ENCODE measurements around the gene SH3TC1. TPM values are rescaled to one million over a fixed set of nuclear protein-coding genes. Genes with fewer than 3 reads are reported as not detected.

Gene SH3TC1
- polyA plus RNA-seq, 1 donor (not counting 4 experiments of a cell fraction or from before 2014, with no cell fraction given): 12.3 TPM

DNA sequence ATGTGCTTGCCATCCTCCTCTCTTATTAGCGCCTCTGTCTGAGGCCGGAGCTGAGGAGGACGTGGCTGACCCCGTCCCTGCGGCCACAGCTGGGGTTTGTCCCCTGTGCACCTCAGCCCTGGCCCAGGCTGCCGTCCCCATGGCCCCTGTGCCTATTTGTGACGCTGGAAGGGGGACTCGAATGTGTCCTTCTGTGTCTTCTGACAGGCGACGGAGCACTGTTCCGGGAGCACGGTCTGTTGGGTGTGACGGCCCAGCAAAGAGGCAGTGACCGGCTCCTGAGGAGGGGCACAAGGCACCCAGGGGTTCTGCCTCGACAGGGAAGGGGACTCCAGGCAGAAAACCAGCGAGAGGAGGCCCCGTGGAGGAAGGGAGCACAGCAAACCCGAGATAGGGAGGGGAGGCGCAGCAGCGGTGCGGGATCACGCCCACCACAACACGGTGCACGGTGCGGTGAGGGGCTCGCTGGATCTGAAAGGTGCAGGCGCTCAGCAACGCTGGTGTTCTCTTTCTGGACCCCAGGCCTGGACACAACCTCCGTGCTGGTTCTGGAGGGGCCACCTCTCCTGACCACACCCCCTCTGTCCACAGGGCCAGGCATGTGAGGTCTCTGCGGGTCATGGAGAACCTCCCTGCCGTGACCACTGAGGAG lies 5.6 kb downstream of the SH3TC1 start:
- H3K27ac ChIP-seq (ENCODE audit: control insufficient read depth, insufficient read depth, low read length): no peak overlapping the region
- H3K79me2 ChIP-seq (ENCODE audit: control insufficient read depth, insufficient read depth, low read length): peaks cover 59% of the 10 kb centered on the region
- H3K27me3 ChIP-seq (ENCODE audit: control insufficient read depth, extremely low read depth, insufficient read depth, low read length): no peaks in the 10 kb centered on the region
- TF ChIP-seq, protein P1, sequence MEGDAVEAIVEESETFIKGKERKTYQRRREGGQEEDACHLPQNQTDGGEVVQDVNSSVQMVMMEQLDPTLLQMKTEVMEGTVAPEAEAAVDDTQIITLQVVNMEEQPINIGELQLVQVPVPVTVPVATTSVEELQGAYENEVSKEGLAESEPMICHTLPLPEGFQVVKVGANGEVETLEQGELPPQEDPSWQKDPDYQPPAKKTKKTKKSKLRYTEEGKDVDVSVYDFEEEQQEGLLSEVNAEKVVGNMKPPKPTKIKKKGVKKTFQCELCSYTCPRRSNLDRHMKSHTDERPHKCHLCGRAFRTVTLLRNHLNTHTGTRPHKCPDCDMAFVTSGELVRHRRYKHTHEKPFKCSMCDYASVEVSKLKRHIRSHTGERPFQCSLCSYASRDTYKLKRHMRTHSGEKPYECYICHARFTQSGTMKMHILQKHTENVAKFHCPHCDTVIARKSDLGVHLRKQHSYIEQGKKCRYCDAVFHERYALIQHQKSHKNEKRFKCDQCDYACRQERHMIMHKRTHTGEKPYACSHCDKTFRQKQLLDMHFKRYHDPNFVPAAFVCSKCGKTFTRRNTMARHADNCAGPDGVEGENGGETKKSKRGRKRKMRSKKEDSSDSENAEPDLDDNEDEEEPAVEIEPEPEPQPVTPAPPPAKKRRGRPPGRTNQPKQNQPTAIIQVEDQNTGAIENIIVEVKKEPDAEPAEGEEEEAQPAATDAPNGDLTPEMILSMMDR (optimal IDR thresholded peaks at IDR 0.05 in 1 of 3, IDR thresholded peaks at IDR 0.05 in 1 of 3, conservative IDR thresholded peaks at IDR 0.05 in 1 of 3; ENCODE audit: extremely low read depth in 1 of 3, insufficient read depth in 2 of 3, low read length in 3 of 3): no peak
- TF ChIP-seq EZH2 (IDR thresholded peaks at IDR 0.05; ENCODE audit: low read length): no peak
- H4K20me1 ChIP-seq (ENCODE audit: control insufficient read depth, extremely low read depth, insufficient read depth, low read length): no peaks in the 10 kb centered on the region
- no peak for FAIRE-seq
- H3K4me2 ChIP-seq (ENCODE audit: control insufficient read depth, extremely low read depth, insufficient read depth, low read depth, low read length): no peak overlapping the region
- H3K9me1 ChIP-seq (ENCODE audit: control insufficient read depth, extremely low read depth, insufficient read depth, low read length): no peaks in the 10 kb centered on the region
- peaks cover 19 to 26% of the 10 kb centered on the region in 2 experiments for H3K36me3 ChIP-seq (ENCODE audit: control insufficient read depth in 2 of 2, extremely low read depth in 1 of 2, insufficient read depth in 2 of 2, low read length in 2 of 2)
- H3K4me1 ChIP-seq (ENCODE audit: control insufficient read depth, extremely low read depth, insufficient read depth, low read length): peaks cover 39% of the 10 kb centered on the region
- no peak for DNase-seq (ENCODE audit: low read depth, low spot score)
- dilution Hi-C loops (cut with MboI; ENCODE audit: extremely low pct_ligation_motif_present, low sequenced_read_pairs): no loop called here
- H3K9ac ChIP-seq (ENCODE audit: control insufficient read depth, extremely low read depth, insufficient read depth, low read length): no peak overlapping the region
- no peak overlapping the region for H2AFZ ChIP-seq (ENCODE audit: control insufficient read depth, low read length)
- H3K9me3 ChIP-seq (ENCODE audit: control insufficient read depth, low read depth, low read length): no peaks in the 10 kb centered on the region
- no peak overlapping the region for H3K4me3 ChIP-seq (ENCODE audit: control insufficient read depth in 2 of 3, extremely low read depth in 1 of 3, insufficient read depth in 2 of 3, low read depth in 1 of 3, low read length in 3 of 3)

DNA sequence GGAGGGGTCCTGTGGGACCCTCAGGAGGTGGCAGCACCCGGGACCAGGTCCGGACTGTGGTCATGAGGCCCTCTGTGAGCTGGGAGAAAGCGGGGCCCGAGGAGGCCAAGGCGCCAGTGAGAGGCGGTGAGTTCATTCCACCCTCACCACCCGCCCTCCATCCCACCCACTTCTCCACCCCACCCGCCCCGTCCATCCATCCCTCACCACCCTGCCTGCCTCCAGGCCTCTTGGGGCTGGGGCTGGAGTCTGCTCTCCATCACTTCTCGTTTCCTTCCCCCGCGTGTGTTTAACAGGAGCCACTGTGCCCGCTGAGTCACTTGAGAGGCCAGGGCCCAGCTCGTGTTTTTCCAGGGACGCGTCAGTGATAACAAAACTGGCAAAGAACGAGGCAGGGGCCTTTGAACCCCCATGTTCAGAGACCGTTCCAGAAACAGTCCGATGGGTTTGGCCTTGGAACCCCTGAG lies 6.2 kb downstream of the SH3TC1 start:
- Histone ChIP-seq H3K79me2 (ENCODE audit: control insufficient read depth, insufficient read depth, low read length) (peaks cover 53% of the 10 kb centered on the region), H3K4me3 (ENCODE audit: control insufficient read depth in 2 of 3, extremely low read depth in 1 of 3, insufficient read depth in 2 of 3, low read depth in 1 of 3, low read length in 3 of 3) (no peak overlapping the region), H3K9ac (ENCODE audit: control insufficient read depth, extremely low read depth, insufficient read depth, low read length) (peak overlapping the region; percentile 73), H3K4me2 (ENCODE audit: control insufficient read depth, extremely low read depth, insufficient read depth, low read depth, low read length) (peak overlapping the region; percentile 66), H3K36me3 (ENCODE audit: control insufficient read depth in 2 of 2, extremely low read depth in 1 of 2, insufficient read depth in 2 of 2, low read length in 2 of 2) (peaks cover 21 to 31% of the 10 kb centered on the region in 2 experiments), H4K20me1 (ENCODE audit: control insufficient read depth, extremely low read depth, insufficient read depth, low read length) (no peaks in the 10 kb centered on the region), H3K4me1 (ENCODE audit: control insufficient read depth, extremely low read depth, insufficient read depth, low read length) (peaks cover 34% of the 10 kb centered on the region), H3K27me3 (ENCODE audit: control insufficient read depth, extremely low read depth, insufficient read depth, low read length) (no peaks in the 10 kb centered on the region), H2AFZ (ENCODE audit: control insufficient read depth, low read length) (no peak overlapping the region), H3K9me1 (ENCODE audit: control insufficient read depth, extremely low read depth, insufficient read depth, low read length) (no peaks in the 10 kb centered on the region), H3K9me3 (ENCODE audit: control insufficient read depth, low read depth, low read length) (no peaks in the 10 kb centered on the region), H3K27ac (ENCODE audit: control insufficient read depth, insufficient read depth, low read length) (peak overlapping the region; percentile 71)
- dilution Hi-C loops (cut with MboI; ENCODE audit: extremely low pct_ligation_motif_present, low sequenced_read_pairs): no loop called here
- DNase-seq (ENCODE audit: low read depth, low spot score): no peak
- FAIRE-seq: no peak
- no peak for TF ChIP-seq EZH2 (IDR thresholded peaks at IDR 0.05; ENCODE audit: low read length)
- TF ChIP-seq, protein P1 (optimal IDR thresholded peaks at IDR 0.05 in 1 of 3, IDR thresholded peaks at IDR 0.05 in 1 of 3, conservative IDR thresholded peaks at IDR 0.05 in 1 of 3; ENCODE audit: extremely low read depth in 1 of 3, insufficient read depth in 2 of 3, low read length in 3 of 3): no peak

Measured in keratinocyte (primary cell).